ENCODE results near the gene CYTH1.

CYTH1 gene

DNA sequence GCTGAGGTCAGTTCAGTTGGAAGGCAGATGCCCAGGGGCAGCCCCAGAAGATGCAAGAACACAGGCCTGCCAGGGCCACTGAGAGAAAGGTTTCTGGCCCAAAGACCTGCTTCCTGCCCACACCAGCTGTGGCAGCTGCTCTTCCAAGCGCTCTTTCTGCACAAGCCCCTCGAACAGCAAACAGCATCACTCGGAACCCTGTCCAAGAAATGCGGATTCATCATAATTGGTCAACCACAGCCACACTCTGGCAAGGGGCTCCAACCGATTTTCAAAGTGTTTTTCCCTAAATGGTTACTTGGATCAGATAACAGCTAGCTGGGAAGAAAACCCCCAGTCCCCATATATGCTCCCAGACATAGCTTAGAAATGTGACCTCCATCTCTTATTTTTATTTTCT, 133.8 kb downstream of the CYTH1 start:
- no peaks in the 10 kb centered on the region for H3K36me3 ChIP-seq (ENCODE audit: control insufficient read depth, insufficient read depth, low read length)
- H3K4me3 ChIP-seq (replicated peaks; ENCODE audit: low read depth, low read length): no peak overlapping the region
- TF ChIP-seq, protein P1, sequence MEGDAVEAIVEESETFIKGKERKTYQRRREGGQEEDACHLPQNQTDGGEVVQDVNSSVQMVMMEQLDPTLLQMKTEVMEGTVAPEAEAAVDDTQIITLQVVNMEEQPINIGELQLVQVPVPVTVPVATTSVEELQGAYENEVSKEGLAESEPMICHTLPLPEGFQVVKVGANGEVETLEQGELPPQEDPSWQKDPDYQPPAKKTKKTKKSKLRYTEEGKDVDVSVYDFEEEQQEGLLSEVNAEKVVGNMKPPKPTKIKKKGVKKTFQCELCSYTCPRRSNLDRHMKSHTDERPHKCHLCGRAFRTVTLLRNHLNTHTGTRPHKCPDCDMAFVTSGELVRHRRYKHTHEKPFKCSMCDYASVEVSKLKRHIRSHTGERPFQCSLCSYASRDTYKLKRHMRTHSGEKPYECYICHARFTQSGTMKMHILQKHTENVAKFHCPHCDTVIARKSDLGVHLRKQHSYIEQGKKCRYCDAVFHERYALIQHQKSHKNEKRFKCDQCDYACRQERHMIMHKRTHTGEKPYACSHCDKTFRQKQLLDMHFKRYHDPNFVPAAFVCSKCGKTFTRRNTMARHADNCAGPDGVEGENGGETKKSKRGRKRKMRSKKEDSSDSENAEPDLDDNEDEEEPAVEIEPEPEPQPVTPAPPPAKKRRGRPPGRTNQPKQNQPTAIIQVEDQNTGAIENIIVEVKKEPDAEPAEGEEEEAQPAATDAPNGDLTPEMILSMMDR (IDR thresholded peaks at IDR 0.05; ENCODE audit: insufficient read depth, low read length, poor library complexity, severe bottlenecking): no peak
- no peak for DNase-seq (ENCODE audit: extremely low read depth, insufficient read length)
- no peaks in the 10 kb centered on the region for H3K27me3 ChIP-seq (replicated peaks; ENCODE audit: control insufficient read depth, insufficient read depth, low read length)

GRCh38 chr17:78647032-78647431, 135.0 kb downstream of the CYTH1 start:
- Histone ChIP-seq H3K36me3 (ENCODE audit: control insufficient read depth, insufficient read depth, low read length) (no peaks in the 10 kb centered on the region), H3K4me3 (replicated peaks; ENCODE audit: low read depth, low read length) (no peak overlapping the region), H3K27me3 (replicated peaks; ENCODE audit: control insufficient read depth, insufficient read depth, low read length) (no peaks in the 10 kb centered on the region)
- no peak for DNase-seq (ENCODE audit: extremely low read depth, insufficient read length)
- TF ChIP-seq, protein P1 (IDR thresholded peaks at IDR 0.05; ENCODE audit: insufficient read depth, low read length, poor library complexity, severe bottlenecking): no peak

- TF ChIP-seq, protein P1 (IDR thresholded peaks at IDR 0.05; ENCODE audit: insufficient read depth, low read length, poor library complexity, severe bottlenecking): no peak
- peak overlapping the region; percentile 48 for H3K4me3 ChIP-seq (replicated peaks; ENCODE audit: low read depth, low read length)
- no peaks in the 10 kb centered on the region for H3K27me3 ChIP-seq (replicated peaks; ENCODE audit: control insufficient read depth, insufficient read depth, low read length)
- no peaks in the 10 kb centered on the region for H3K36me3 ChIP-seq (ENCODE audit: control insufficient read depth, insufficient read depth, low read length)
- DNase-seq (ENCODE audit: extremely low read depth, insufficient read length): peak; percentile 83
Observed at GRCh38 chr17:78645421-78646295, 136.4 kb downstream of the CYTH1 start.

- no peak overlapping the region for H3K4me3 ChIP-seq (replicated peaks; ENCODE audit: low read depth, low read length)
- no peaks in the 10 kb centered on the region for H3K27me3 ChIP-seq (replicated peaks; ENCODE audit: control insufficient read depth, insufficient read depth, low read length)
- no peak for DNase-seq (ENCODE audit: extremely low read depth, insufficient read length)
- TF ChIP-seq, protein P1 (IDR thresholded peaks at IDR 0.05; ENCODE audit: insufficient read depth, low read length, poor library complexity, severe bottlenecking): no peak
- no peaks in the 10 kb centered on the region for H3K36me3 ChIP-seq (ENCODE audit: control insufficient read depth, insufficient read depth, low read length)
Observed at GRCh38 chr17:78644931-78645351, 137.1 kb downstream of the CYTH1 start.

DNA sequence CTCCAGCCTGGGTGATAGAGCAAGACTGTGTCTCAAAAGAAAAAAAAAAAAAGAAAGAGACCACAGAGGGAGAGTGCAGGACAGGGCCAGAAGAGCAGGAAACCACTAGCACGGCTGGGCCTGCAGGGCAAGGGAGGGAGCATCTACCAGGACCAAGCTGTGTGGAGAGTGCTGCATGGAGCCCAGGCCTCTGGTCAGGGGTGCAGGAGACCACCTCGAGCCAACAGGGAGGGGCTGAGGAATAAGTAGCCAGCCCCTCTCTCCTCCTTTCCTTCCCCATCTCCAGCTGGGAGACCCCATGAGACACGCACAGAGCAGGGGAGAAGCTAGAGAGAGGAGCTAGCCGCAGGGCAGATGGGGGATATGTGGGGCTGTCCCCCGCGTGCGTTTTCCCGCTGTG, 137.8 kb downstream of the CYTH1 start:
- no peaks in the 10 kb centered on the region for H3K27me3 ChIP-seq (replicated peaks; ENCODE audit: control insufficient read depth, insufficient read depth, low read length)

More for the DNA sequence above, 137.8 kb downstream of the CYTH1 start:
- TF ChIP-seq, protein P1 (IDR thresholded peaks at IDR 0.05; ENCODE audit: insufficient read depth, low read length, poor library complexity, severe bottlenecking): no peak
- H3K36me3 ChIP-seq (ENCODE audit: control insufficient read depth, insufficient read depth, low read length): no peaks in the 10 kb centered on the region
- DNase-seq (ENCODE audit: extremely low read depth, insufficient read length): no peak
- no peak overlapping the region for H3K4me3 ChIP-seq (replicated peaks; ENCODE audit: low read depth, low read length)
